NB4 (cell line): ENCODE data around the gene SIX2.

Source experiments
- DNase-seq: peaks from one replicate; pipeline ENCODE4 v3.0.0; 2010; ENCODE audit warnings: low read depth
- H3K4me3 ChIP-seq: one replicate; pipeline ENCODE4 v1.5.1; 2011; ENCODE audit warnings: mild to moderate bottlenecking, low read depth, low read length, moderate library complexity
- CTCF ChIP-seq: IDR thresholded peaks from one replicate; pipeline ENCODE4 v1.5.1; 2012; ENCODE audit warnings: low read depth, low read length
- MAX ChIP-seq: IDR thresholded peaks from 2 replicates; pipeline ENCODE4 v1.6.1; 2011; ENCODE audit warnings: low read depth, low read length
- MYC ChIP-seq: IDR thresholded peaks from 2 replicates; pipeline ENCODE4 v1.6.1; 2011; ENCODE audit warnings: low read depth, low read length
- POLR2A ChIP-seq: IDR thresholded peaks from 2 replicates; pipeline ENCODE4 v1.6.1; 2011; ENCODE audit warnings: mild to moderate bottlenecking; ENCODE audit not compliant: insufficient read length; ENCODE audit errors: extremely low read depth

The SIX2 gene

GRCh38 chr2:45024600-45025291, 15.5 kb upstream of the SIX2 start:
- TF ChIP-seq POLR2A, result no peak
- no peak for TF ChIP-seq MYC
- TF ChIP-seq MAX, result no peak
- TF ChIP-seq CTCF, result no peak
- no peak overlapping the region for H3K4me3 ChIP-seq
- peak; percentile 18 for DNase-seq

GRCh38 chr2:45024097-45024496, 14.8 kb upstream of the SIX2 start:
- no peak for DNase-seq
- TF ChIP-seq POLR2A, result no peak
- no peak for TF ChIP-seq MAX
- TF ChIP-seq MYC, result no peak
- TF ChIP-seq CTCF, result no peak
- no peak overlapping the region for H3K4me3 ChIP-seq

- TF ChIP-seq MAX (no peak), CTCF (no peak), POLR2A (no peak), MYC (no peak)
- H3K4me3 ChIP-seq, result no peak overlapping the region
- DNase-seq, result no peak
Observed at GRCh38 chr2:45020439-45020838, 11.2 kb upstream of the SIX2 start.

GRCh38 chr2:45018023-45018422, 8.8 kb upstream of the SIX2 start:
- DNase-seq, result no peak
- TF ChIP-seq CTCF, result no peak
- TF ChIP-seq MAX, result no peak
- no peak for TF ChIP-seq POLR2A
- TF ChIP-seq MYC, result no peak
- H3K4me3 ChIP-seq, result no peak overlapping the region

- TF ChIP-seq POLR2A (no peak), MAX (no peak), CTCF (no peak), MYC (no peak)
- no peak overlapping the region for H3K4me3 ChIP-seq
- DNase-seq, result no peak
Observed at GRCh38 chr2:45014831-45015230, 5.6 kb upstream of the SIX2 start.
